HL-60 (cell line): ENCODE data around the gene MSH5.

Experiments
- DNase-seq, 2 experiments: peaks; one replicate each; pipeline ENCODE4 v3.0.0-alpha.2; 2010 to 2020; ENCODE audit warnings: low read depth in 1 of 2, low spot score in 1 of 2
- H3K27ac ChIP-seq: fragments of 250-450 bp; sonication (Bioruptor Pico); replicated peaks from 2 replicates; pipeline ENCODE4 v1.5.1; 2020; ENCODE audit warnings: mild to moderate bottlenecking, moderate library complexity
- H3K27me3 ChIP-seq: fragments of 250-450 bp; sonication (Bioruptor Pico); 2 replicates; pipeline ENCODE4 v1.5.1; 2021; ENCODE audit warnings: mild to moderate bottlenecking, moderate library complexity; ENCODE audit not compliant: insufficient read depth, poor library complexity, severe bottlenecking
- H3K4me3 ChIP-seq: replicated peaks from 2 replicates; pipeline ENCODE4 v1.5.1; 2011; ENCODE audit warnings: mild to moderate bottlenecking, control low read depth, low read length; ENCODE audit not compliant: insufficient read depth
- CTCF ChIP-seq: IDR thresholded peaks from one replicate; pipeline ENCODE4 v1.5.1; 2011; ENCODE audit warnings: low read length, control low read depth, inconsistent platforms; ENCODE audit not compliant: insufficient read depth
- GABPA ChIP-seq: IDR thresholded peaks from 2 replicates; pipeline ENCODE4 v1.6.1; 2012; ENCODE audit warnings: low read depth
- POLR2AphosphoS5 ChIP-seq: IDR thresholded peaks from 2 replicates; pipeline ENCODE4 v1.6.1; 2012; ENCODE audit warnings: low read depth
- REST ChIP-seq: IDR thresholded peaks from 2 replicates; pipeline ENCODE4 v1.6.1; 2012; ENCODE audit warnings: low read depth; ENCODE audit not compliant: insufficient replicate concordance
- SPI1 ChIP-seq: IDR thresholded peaks from 2 replicates; pipeline ENCODE4 v1.6.1; 2012; ENCODE audit warnings: low read depth, mild to moderate bottlenecking, borderline replicate concordance

Gene MSH5

GRCh38 chr6:31729979-31730630, 9.7 kb upstream of the MSH5 start:
- Histone ChIP-seq H3K27me3 (no peaks in the 10 kb centered on the region), H3K4me3 (peak overlapping the region; percentile 33), H3K27ac (peak overlapping the region; percentile 57)
- TF ChIP-seq POLR2AphosphoS5 (peak; percentile 88), GABPA (no peak), CTCF (no peak)
- DNase-seq: peak; percentile 57 to 58

- H3K27me3 ChIP-seq: no peaks in the 10 kb centered on the region
- DNase-seq: no peak
- TF ChIP-seq CTCF: no peak
- TF ChIP-seq POLR2AphosphoS5: no peak
- TF ChIP-seq GABPA: no peak
- no peak for TF ChIP-seq REST
- TF ChIP-seq SPI1: no peak
- no peak overlapping the region for H3K4me3 ChIP-seq
- no peak overlapping the region for H3K27ac ChIP-seq
These were observed 9.1 kb upstream of the MSH5 start for GRCh38 chr6:31730631-31731086.

GRCh38 chr6:31732029-31732428, 7.8 kb upstream of the MSH5 start:
- TF ChIP-seq CTCF (no peak), SPI1 (no peak), GABPA (no peak), POLR2AphosphoS5 (no peak), REST (no peak)
- Histone ChIP-seq H3K27ac (no peak overlapping the region), H3K4me3 (no peak overlapping the region), H3K27me3 (no peaks in the 10 kb centered on the region)
- no peak for DNase-seq

- Histone ChIP-seq H3K4me3 (peak overlapping the region; percentile 92), H3K27me3 (no peaks in the 10 kb centered on the region), H3K27ac (peak overlapping the region; percentile 99)
- DNase-seq: no peak
- TF ChIP-seq REST (no peak), GABPA (no peak), SPI1 (no peak), POLR2AphosphoS5 (no peak), CTCF (no peak)
These were observed 6.1 kb upstream of the MSH5 start for GRCh38 chr6:31733734-31734133.
